GM12872 (cell line): ENCODE measurements around the gene CLCA1.

Experiments used
- TF ChIP-seq, protein P1 (sequence below): IDR thresholded peaks from 3 replicates; pipeline ENCODE4 v1.5.1; 2011; ENCODE audit warnings: low read depth, mild to moderate bottlenecking, low read length, moderate library complexity; ENCODE audit not compliant: insufficient read depth

CLCA1 gene

GRCh38 chr1:86472767-86473166 lies 4.0 kb downstream of the CLCA1 start:
- TF ChIP-seq, protein P1, sequence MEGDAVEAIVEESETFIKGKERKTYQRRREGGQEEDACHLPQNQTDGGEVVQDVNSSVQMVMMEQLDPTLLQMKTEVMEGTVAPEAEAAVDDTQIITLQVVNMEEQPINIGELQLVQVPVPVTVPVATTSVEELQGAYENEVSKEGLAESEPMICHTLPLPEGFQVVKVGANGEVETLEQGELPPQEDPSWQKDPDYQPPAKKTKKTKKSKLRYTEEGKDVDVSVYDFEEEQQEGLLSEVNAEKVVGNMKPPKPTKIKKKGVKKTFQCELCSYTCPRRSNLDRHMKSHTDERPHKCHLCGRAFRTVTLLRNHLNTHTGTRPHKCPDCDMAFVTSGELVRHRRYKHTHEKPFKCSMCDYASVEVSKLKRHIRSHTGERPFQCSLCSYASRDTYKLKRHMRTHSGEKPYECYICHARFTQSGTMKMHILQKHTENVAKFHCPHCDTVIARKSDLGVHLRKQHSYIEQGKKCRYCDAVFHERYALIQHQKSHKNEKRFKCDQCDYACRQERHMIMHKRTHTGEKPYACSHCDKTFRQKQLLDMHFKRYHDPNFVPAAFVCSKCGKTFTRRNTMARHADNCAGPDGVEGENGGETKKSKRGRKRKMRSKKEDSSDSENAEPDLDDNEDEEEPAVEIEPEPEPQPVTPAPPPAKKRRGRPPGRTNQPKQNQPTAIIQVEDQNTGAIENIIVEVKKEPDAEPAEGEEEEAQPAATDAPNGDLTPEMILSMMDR, result no peak

DNA sequence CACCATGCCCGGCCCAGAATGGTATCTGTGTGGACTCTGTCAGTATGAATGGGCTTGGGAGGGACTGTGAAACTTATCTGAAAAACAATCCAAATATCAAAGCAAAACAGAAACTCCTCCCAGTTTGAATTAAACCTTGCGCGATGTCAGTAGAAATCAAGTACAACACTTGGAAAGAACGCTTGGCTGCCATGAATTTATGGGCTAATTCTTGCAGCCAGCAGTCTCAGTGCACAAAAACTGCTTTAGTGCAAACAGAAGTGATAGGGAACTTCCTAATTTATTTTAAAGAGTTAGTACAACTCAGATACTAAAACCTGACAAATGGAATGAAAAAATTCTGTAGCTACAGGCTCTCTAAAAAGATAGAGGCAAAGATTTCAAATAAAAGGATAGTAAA lies 8.5 kb downstream of the CLCA1 start:
- TF ChIP-seq, protein P1, result no peak

DNA sequence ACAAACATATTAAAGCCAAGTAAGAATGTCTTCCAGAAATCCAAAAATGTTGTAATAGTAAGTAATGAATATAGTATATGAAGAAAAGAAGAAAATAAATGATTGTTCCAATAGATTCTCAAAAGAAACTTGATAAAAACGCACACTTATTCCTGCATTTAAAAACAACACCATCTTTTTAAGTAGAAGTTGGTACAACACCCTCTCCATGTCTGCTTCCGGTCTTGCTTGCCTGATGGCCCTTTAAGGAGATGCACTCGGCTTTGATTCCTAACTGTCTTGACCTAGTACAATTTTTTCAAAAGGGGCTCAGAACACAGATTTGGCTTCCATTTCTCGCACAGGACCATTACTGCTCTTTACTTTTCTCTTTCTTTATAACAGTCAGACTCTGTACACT lies 9.0 kb downstream of the CLCA1 start:
- TF ChIP-seq, protein P1, result no peak

GRCh38 chr1:86478416-86479156 lies 9.9 kb downstream of the CLCA1 start:
- TF ChIP-seq, protein P1, result no peak

DNA sequence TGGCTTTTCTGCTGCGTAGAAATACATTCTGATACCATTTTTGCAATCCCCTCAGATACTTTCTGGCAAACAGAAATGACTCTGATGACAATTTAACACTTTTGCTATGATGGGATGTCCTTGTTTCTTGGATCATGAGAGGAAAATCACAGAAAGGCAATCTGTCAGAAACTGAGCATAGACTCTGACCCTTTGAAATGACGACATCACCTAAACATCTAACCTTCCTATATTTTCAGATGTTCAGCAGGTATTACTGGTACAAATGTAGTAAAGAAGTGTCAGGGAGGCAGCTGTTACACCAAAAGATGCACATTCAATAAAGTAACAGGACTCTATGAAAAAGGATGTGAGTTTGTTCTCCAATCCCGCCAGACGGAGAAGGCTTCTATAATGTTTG lies 13.2 kb downstream of the CLCA1 start:
- TF ChIP-seq, protein P1, result no peak

GRCh38 chr1:86487131-86487810 lies 18.5 kb downstream of the CLCA1 start:
- TF ChIP-seq, protein P1, result no peak

- TF ChIP-seq, protein P1, result no peak
Observed at GRCh38 chr1:86487811-86488141, 19.0 kb downstream of the CLCA1 start.
